ACC112 (cell line): ENCODE results near the gene CCDC40.
"Not testable (repeated sequence)": the region's sequence is repeated elsewhere in the genome, so short reads cannot be mapped to it uniquely, and the experiment has no call there.

Experiments
- H2AFZ ChIP-seq: fragments of 200-600 bp; sonication (generic); one replicate; pipeline ENCODE4 v1.6.0; 2017; ENCODE audit warnings: antibody characterized with exemption, low read length; ENCODE audit not compliant: unreplicated experiment
- H3K27ac ChIP-seq: fragments of 200-600 bp; sonication (generic); 2 replicates; pipeline ENCODE4 v1.5.1; 2014; ENCODE audit warnings: low read depth, mild to moderate bottlenecking, antibody characterized with exemption, low read length, moderate library complexity
- H3K27me3 ChIP-seq: fragments of 200-600 bp; sonication (generic); 2 replicates; pipeline ENCODE4 v1.6.1; 2014; ENCODE audit warnings: mild to moderate bottlenecking, antibody characterized with exemption, low read length, moderate library complexity, mixed read lengths; ENCODE audit not compliant: insufficient read depth
- H3K36me3 ChIP-seq: fragments of 200-600 bp; sonication (generic); 2 replicates; pipeline ENCODE4 v1.6.1; 2016; ENCODE audit warnings: mild to moderate bottlenecking, antibody characterized with exemption, low read length, moderate library complexity, mixed read lengths; ENCODE audit not compliant: insufficient read depth
- H3K4me1 ChIP-seq: fragments of 200-600 bp; sonication (generic); one replicate; pipeline ENCODE4 v1.6.1; 2016; ENCODE audit warnings: low read length, mixed read lengths; ENCODE audit not compliant: insufficient read depth, unreplicated experiment, control insufficient read depth
- H3K4me3 ChIP-seq: fragments of 200-600 bp; sonication (generic); 2 replicates; pipeline ENCODE4 v1.5.1; 2014; ENCODE audit warnings: mild to moderate bottlenecking, low read depth, low read length
- H3K79me2 ChIP-seq: fragments of 200-600 bp; sonication (generic); one replicate; pipeline ENCODE4 v1.6.0; 2016; ENCODE audit warnings: low read length; ENCODE audit not compliant: control insufficient read depth, unreplicated experiment, insufficient read depth

The CCDC40 gene

GRCh38 chr17:80084773-80085172 is 48.3 kb downstream of the CCDC40 start:
- no peaks in the 10 kb centered on the region for H3K27me3 ChIP-seq
- no peaks in the 10 kb centered on the region for H3K79me2 ChIP-seq
- H3K4me1 ChIP-seq, result peaks cover 8% of the 10 kb centered on the region
- H2AFZ ChIP-seq, result no peak overlapping the region
- no peak overlapping the region for H3K27ac ChIP-seq
- H3K36me3 ChIP-seq, result no peaks in the 10 kb centered on the region
- H3K4me3 ChIP-seq, result no peak overlapping the region

DNA sequence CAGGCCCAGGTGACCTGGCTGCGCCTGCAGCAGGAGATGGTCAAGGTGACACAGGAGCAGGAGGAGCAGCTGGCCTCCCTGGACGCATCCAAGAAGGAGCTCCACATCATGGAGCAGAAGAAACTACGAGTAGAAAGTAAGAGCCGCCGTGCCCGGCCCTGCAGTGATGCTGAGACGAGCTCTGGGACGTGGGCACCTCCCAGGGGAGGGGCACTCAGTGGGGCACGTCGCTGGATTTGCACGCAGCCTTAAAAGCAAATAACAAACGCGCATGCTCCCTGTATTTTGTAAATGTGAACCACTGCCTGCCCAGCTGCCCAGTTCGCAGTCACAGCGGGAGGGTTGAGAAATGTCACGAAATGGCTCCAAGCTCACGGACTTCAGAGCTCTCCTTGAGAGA is 49.6 kb downstream of the CCDC40 start:
- Histone ChIP-seq H3K27ac (no peak overlapping the region), H3K4me3 (no peak overlapping the region), H3K4me1 (peaks cover 3% of the 10 kb centered on the region), H2AFZ (no peak overlapping the region), H3K79me2 (no peaks in the 10 kb centered on the region), H3K36me3 (no peaks in the 10 kb centered on the region), H3K27me3 (no peaks in the 10 kb centered on the region)

DNA sequence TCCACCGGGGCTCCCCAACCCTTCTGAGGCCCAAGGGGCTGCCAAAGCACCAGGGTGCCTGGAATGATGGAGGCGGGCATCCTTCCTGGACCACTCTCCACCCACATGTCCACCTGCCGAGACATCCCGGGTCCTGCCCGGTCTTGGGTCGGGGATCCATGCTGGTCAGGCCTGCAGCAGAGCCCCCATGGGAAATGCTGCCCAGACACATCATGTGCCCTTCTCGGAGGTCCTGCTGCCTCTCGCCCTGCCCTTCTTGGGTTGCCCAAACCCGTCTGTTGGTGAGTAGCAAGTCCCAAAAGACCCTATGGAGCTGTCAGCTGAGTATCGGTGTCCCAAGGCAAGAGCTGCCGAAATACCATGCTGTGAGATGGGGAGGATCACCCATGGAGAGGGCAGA is 50.2 kb downstream of the CCDC40 start:
- Histone ChIP-seq H3K79me2 (no peaks in the 10 kb centered on the region), H3K27me3 (no peaks in the 10 kb centered on the region), H3K36me3 (no peaks in the 10 kb centered on the region), H3K27ac (no peak overlapping the region), H3K4me3 (no peak overlapping the region), H2AFZ (no peak overlapping the region), H3K4me1 (peaks cover 3% of the 10 kb centered on the region)

GRCh38 chr17:80087346-80088265 is 51.2 kb downstream of the CCDC40 start:
- H3K4me1 ChIP-seq, result peaks cover 3% of the 10 kb centered on the region
- H3K27ac ChIP-seq, result no peak overlapping the region
- no peaks in the 10 kb centered on the region for H3K36me3 ChIP-seq
- H3K4me3 ChIP-seq, result no peak overlapping the region
- H2AFZ ChIP-seq, result no peak overlapping the region
- H3K79me2 ChIP-seq, result no peaks in the 10 kb centered on the region
- H3K27me3 ChIP-seq, result no peaks in the 10 kb centered on the region

DNA sequence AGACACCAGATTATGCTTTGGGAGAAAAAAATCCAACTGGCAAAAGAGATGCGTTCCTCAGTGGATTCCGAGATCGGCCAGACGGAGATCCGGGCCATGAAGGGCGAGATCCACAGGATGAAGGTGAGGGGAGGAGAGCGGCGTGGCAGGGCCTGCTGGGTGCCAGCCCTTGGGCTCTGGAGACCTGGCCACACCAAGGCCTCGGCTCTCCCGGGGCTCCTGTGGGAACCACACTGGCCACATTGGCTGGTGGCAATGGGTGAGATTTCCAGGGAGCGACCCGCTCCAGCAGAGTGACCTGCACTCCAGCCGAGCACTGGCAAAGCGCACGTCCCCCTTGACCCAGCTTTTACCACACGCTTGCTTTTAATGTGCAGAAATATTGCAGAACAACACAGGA is 53.3 kb downstream of the CCDC40 start:
- Histone ChIP-seq H3K4me3 (no peak overlapping the region), H3K27me3 (no peaks in the 10 kb centered on the region), H3K36me3 (no peaks in the 10 kb centered on the region), H3K79me2 (no peaks in the 10 kb centered on the region), H3K27ac (no peak overlapping the region), H3K4me1 (no peaks in the 10 kb centered on the region), H2AFZ (no peak overlapping the region)

DNA sequence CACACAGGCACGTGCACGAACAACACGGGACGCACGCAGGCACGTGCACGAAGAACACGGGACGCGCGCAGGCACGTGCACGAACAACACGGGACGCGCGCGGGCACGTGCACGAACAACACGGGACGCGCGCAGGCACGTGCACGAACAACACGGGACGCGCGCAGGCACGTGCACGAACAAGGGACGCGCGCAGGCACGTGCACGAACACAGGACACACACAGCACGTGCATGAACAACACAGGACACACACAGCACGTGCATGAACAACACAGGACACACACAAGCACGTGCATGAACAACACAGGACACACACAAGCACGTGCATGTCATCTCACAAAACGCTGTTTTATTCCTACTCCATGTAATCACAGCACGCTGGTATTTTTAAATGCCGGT is 53.7 kb downstream of the CCDC40 start:
- not testable (repeated sequence) for H3K36me3 ChIP-seq, H3K4me1 ChIP-seq, H3K4me3 ChIP-seq, H2AFZ ChIP-seq, H3K27ac ChIP-seq, H3K79me2 ChIP-seq, H3K27me3 ChIP-seq

- no peaks in the 10 kb centered on the region for H3K4me1 ChIP-seq
- H2AFZ ChIP-seq, result no peak overlapping the region
- no peaks in the 10 kb centered on the region for H3K36me3 ChIP-seq
- H3K79me2 ChIP-seq, result no peaks in the 10 kb centered on the region
- no peak overlapping the region for H3K4me3 ChIP-seq
- H3K27ac ChIP-seq, result no peak overlapping the region
- H3K27me3 ChIP-seq, result no peaks in the 10 kb centered on the region
Observed at GRCh38 chr17:80091376-80091775, 54.9 kb downstream of the CCDC40 start.

DNA sequence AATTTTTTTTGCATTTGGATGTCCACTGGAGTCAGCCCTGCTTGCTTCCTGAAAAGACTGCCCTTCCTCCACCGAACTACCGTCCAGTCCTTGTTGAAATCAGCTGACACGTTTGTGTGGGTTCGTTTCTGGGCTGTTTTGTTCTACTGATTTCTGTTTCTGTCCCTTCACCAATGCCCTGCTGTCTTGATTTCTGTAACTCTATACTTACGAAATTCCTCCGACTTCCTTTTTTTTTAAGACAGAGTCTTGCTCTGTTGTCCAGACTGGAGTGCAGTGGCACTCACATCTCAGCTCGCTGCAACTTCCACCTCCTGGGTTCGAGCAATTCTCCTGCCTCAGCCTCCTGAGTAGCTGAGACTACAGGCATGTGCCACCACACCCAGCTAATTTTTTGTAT is 56.5 kb downstream of the CCDC40 start:
- H3K27me3 ChIP-seq, result no peaks in the 10 kb centered on the region
- no peaks in the 10 kb centered on the region for H3K36me3 ChIP-seq
- no peak overlapping the region for H3K27ac ChIP-seq
- no peak overlapping the region for H2AFZ ChIP-seq
- H3K4me3 ChIP-seq, result no peak overlapping the region
- no peaks in the 10 kb centered on the region for H3K79me2 ChIP-seq
- H3K4me1 ChIP-seq, result no peaks in the 10 kb centered on the region

DNA sequence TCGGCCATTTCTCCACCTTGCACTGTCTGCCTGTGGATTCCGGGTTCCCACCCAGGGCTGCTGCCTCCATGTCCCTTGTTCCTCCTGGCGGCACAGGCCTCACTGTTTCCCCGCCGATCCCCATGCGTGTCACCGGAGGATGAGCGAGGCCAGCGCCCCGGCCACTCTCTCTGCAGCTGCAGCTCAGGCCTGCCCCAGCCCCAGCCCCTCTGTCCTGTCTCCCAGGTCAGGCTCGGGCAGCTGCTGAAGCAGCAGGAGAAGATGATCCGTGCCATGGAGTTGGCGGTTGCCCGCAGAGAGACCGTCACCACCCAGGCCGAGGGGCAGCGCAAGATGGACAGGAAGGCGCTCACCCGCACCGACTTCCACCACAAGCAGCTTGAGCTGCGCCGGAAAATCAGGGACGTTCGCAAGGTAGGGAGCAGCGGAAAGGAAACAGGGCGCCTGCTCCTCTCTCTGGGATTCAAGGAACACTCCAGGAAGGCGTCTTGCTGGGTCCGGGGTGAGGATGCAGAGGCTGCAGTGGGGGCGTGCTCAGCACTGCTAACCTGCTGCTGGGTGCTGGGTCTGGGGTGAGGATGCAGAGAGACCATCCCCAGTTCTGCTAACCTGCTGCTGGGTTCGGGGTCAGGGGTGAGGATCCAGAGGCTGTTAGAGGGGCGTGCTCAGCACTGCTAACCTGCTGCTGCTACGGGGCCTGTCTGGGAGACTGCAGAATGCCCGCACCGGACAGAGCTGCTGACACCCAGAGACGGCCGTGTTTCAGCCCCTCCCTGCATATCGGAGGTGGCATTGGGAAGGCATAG is 58.8 kb downstream of the CCDC40 start:
- Histone ChIP-seq H3K27me3 (no peaks in the 10 kb centered on the region), H3K36me3 (no peaks in the 10 kb centered on the region), H3K4me3 (no peak overlapping the region), H3K4me1 (no peaks in the 10 kb centered on the region), H3K27ac (no peak overlapping the region), H2AFZ (no peak overlapping the region), H3K79me2 (no peaks in the 10 kb centered on the region)

DNA sequence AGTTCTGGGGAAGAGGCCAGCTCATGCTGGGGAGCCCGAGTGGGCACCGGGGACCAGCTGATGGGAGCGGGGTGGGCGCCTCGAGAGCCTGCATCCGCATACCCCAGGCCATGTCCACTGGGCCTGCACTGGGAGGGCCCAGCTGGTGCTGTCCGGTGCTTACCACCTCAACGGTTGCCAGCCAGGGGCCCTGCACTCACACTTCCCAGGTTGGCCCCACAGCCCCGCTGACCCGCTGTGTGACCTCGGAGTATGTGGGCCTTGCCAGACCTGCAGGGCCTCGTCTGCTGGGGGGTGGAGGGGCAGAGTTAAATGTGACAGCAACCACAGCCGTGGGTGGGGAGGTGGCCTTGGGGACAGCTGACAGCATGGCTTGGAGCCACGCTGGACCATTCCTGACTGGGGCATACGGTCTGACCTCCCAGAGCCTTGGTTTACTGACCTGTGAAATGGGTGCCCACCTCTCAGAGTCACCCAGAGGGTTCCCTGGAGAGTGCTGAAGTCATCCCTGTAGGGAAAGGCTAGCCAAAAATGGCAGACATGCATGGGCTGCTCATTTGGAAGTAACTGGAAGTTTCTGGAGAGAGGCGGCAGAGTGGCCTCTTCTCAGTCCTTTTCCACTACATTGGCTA is 59.5 kb downstream of the CCDC40 start:
- Histone ChIP-seq H3K27me3 (no peaks in the 10 kb centered on the region), H3K79me2 (no peaks in the 10 kb centered on the region), H3K27ac (no peak overlapping the region), H2AFZ (no peak overlapping the region), H3K4me1 (peaks cover 5% of the 10 kb centered on the region), H3K4me3 (no peak overlapping the region), H3K36me3 (no peaks in the 10 kb centered on the region)
